Esophagus (tissue), 2 donors: ENCODE data around the gene PLCD3. TPM values are rescaled to one million over a fixed set of nuclear protein-coding genes. Genes with fewer than 3 reads are reported as not detected.
"Not testable (repeated sequence)": the region's sequence is repeated elsewhere in the genome, so short reads cannot be mapped to it uniquely, and the experiment has no call there.

Source experiments
- H3K27ac ChIP-seq, 2 donors: one replicate each; pipeline ENCODE4 v1.5.1; 2013; ENCODE audit warnings: low read depth in 2 of 2, mild to moderate bottlenecking in 2 of 2, inconsistent platforms in 1 of 2, low read length in 1 of 2, moderate library complexity in 1 of 2
- H3K27me3 ChIP-seq, 2 donors: one replicate each; pipeline ENCODE4 v1.6.1; 2013; ENCODE audit warnings: low read length in 2 of 2, control low read depth in 1 of 2, mild to moderate bottlenecking in 1 of 2; ENCODE audit not compliant: insufficient read depth in 2 of 2, control insufficient read depth in 1 of 2
- H3K36me3 ChIP-seq, 2 donors: one replicate each; pipeline ENCODE4 v1.6.1; 2013; ENCODE audit warnings: low read length in 1 of 2; ENCODE audit not compliant: control insufficient read depth in 2 of 2, insufficient read depth in 2 of 2
- H3K4me1 ChIP-seq, 2 donors: one replicate each; pipeline ENCODE4 v1.6.1; 2013; ENCODE audit warnings: low read length in 1 of 2; ENCODE audit not compliant: control insufficient read depth in 2 of 2, insufficient read depth in 2 of 2
- H3K4me3 ChIP-seq, 2 donors: one replicate each; pipeline ENCODE4 v1.5.1; 2013; ENCODE audit warnings: low read length in 2 of 2, mild to moderate bottlenecking in 2 of 2, low read depth in 1 of 2, moderate library complexity in 1 of 2
- H3K9me3 ChIP-seq, 2 donors: one replicate each; pipeline ENCODE4 v1.6.1; 2013; ENCODE audit warnings: mild to moderate bottlenecking in 2 of 2, low read depth in 1 of 2, low read length in 1 of 2, moderate library complexity in 1 of 2; ENCODE audit not compliant: control insufficient read depth in 2 of 2, insufficient read depth in 1 of 2
- WGBS, 2 donors: extraction: QIAGEN DNeasy Blood & Tissue Kit; methylation state at CpG; one replicate each; pipeline ENCODE4 v1.1.7; 2013; 5-methylcytosine and 5-hydroxymethylcytosine counted together
- polyA plus RNA-seq, 2 donors: library from polyadenylated mRNA; stranded (reverse); fragments of 200-250 nt; gene quantifications; one replicate each; pipeline ENCODE4 v1.2.3, GENCODE V29; 2013
- donor health status: healthy with polysubstance abuse.
- donor health status: Bipolar disorder and iron deficiency.

PLCD3 gene
- polyA plus RNA-seq, 2 donors: 34.2 to 47.3 TPM

GRCh38 chr17:45128989-45129388 is 3.3 kb downstream of the PLCD3 start:
- WGBS, 2 donors: 93 to 99% methylated on average over 2 of the region's 2 CpGs
- Histone ChIP-seq H3K4me3 (no peak overlapping the region), H3K9me3 (no peaks in the 10 kb centered on the region), H3K4me1 (peaks cover 15 to 46% of the 10 kb centered on the region in 2 donors), H3K27ac (peak overlapping the region; percentile 75 to 81), H3K27me3 (no peaks in the 10 kb centered on the region), H3K36me3 (no peaks in the 10 kb centered on the region)

DNA sequence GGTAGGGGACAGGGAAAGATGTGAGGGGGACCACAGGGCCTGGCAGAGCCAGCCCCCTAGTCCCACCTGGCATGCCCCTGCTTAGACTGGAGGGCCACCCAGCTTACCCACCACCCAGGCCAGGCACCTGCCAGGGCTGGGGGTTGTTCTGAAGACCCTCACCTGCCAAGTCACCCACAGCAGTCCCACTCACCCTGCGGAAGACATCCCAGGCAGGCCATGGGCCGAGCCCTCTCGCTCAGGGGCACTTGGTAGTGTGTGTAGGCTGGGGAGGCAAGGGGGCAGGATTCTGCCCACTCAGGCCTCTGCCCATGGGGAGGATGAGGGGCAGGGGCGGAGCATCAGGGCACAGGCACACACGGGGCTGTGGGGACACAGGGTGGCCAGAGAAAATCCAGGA is 4.0 kb downstream of the PLCD3 start:
- 67 to 70% methylated on average over 5 of the region's 5 CpGs for WGBS, 2 donors
- H3K9me3 ChIP-seq: no peaks in the 10 kb centered on the region
- no peak overlapping the region for H3K4me3 ChIP-seq
- peak overlapping the region; percentile 67 to 74 for H3K27ac ChIP-seq
- H3K36me3 ChIP-seq: no peaks in the 10 kb centered on the region
- no peaks in the 10 kb centered on the region for H3K27me3 ChIP-seq
- peaks cover 20 to 53% of the 10 kb centered on the region in 2 donors for H3K4me1 ChIP-seq

GRCh38 chr17:45127548-45128300 is 4.6 kb downstream of the PLCD3 start:
- 27 to 28% methylated on average over 20 of the region's 20 CpGs for WGBS, 2 donors
- Histone ChIP-seq H3K4me3 (no peak overlapping the region), H3K27ac (peak overlapping the region; percentile 67 to 74), H3K36me3 (no peaks in the 10 kb centered on the region), H3K27me3 (no peaks in the 10 kb centered on the region), H3K9me3 (no peaks in the 10 kb centered on the region), H3K4me1 (peaks cover 20 to 50% of the 10 kb centered on the region in 2 donors)

DNA sequence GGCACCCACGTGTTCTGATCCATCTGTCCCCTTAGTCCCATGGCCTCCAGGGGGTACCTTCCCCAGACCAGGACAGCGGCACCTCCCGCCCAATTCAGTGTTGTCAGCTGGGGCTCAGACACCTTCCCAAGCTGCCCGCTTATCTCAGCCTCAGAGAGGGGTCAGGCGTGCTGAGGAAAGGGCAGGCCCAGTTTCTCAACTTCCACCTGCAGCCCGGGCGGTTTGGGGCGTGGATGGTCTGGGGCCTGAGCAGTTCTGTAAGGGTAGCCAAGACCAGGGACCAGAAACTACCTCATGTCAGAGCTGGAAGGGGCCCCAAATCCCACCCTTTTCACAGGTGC is 5.1 kb downstream of the PLCD3 start:
- H3K4me3 ChIP-seq: no peak overlapping the region
- H3K36me3 ChIP-seq: no peaks in the 10 kb centered on the region
- H3K27me3 ChIP-seq: no peaks in the 10 kb centered on the region
- no peaks in the 10 kb centered on the region for H3K9me3 ChIP-seq
- peak overlapping the region; percentile 67 to 74 for H3K27ac ChIP-seq
- H3K4me1 ChIP-seq: peaks cover 20 to 53% of the 10 kb centered on the region in 2 donors
- WGBS, 2 donors: 61 to 65% methylated on average over 8 of the region's 8 CpGs

DNA sequence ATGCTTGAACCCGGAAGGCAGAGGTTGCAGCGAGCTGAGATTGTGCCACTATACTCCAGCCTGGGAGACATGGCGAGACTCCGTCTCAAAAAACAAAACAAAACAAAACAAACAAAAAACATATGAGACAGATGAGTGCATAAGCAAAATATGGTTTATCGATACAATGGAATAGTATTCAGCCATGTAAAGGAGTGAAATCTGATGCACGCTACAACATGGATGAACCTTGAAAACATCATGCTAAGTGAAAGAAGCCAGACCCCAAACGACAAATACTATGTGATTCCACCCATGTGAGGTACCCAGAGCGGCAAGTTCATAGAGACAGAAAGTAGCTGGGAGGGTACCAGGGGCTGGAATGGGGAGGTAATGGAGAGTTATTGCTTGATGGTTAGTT is 6.8 kb downstream of the PLCD3 start:
- H3K4me1 ChIP-seq: peaks cover 23 to 41% of the 10 kb centered on the region in 2 donors
- H3K27ac ChIP-seq: no peak overlapping the region

DNA sequence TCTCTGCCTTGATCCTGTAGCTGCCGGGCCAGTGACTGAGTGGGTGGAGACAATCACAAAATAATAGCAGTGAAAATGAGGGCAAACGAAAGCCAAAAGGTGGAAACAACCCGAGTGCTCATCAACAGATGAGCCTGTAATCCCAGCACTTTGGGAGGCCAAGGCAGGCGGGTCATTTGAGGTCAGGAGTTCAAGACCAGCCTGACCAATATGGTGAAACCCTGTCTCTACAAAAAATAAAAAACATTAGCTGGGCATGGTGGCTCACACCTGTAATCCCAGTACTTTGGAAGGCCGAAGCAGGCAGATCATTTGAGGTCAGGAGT is 7.6 kb downstream of the PLCD3 start:
- H3K27ac ChIP-seq: peak overlapping the region; percentile 76 to 88
- H3K4me1 ChIP-seq: peaks cover 23 to 35% of the 10 kb centered on the region in 2 donors
- H3K27me3 ChIP-seq, H3K9me3 ChIP-seq, H3K4me3 ChIP-seq: not testable (repeated sequence)
- peaks cover 3 to 12% of the 10 kb centered on the region in 2 donors for H3K36me3 ChIP-seq
- 45 to 57% methylated on average over 5 of the region's 5 CpGs for WGBS, 2 donors

More for the DNA sequence above, 6.8 kb downstream of the PLCD3 start:
- H3K36me3 ChIP-seq: peaks cover 0 to 5% of the 10 kb centered on the region in 2 donors
- no peaks in the 10 kb centered on the region for H3K9me3 ChIP-seq
- H3K27me3 ChIP-seq: no peaks in the 10 kb centered on the region
- 98% methylated on average over 8 of the region's 8 CpGs for WGBS, 2 donors
- H3K4me3 ChIP-seq: no peak overlapping the region

- no peak overlapping the region for H3K4me3 ChIP-seq
- H3K27ac ChIP-seq: peak overlapping the region; percentile 76 to 88
- WGBS, 2 donors: 46 to 67% methylated on average over 15 of the region's 15 CpGs
- H3K27me3 ChIP-seq: no peaks in the 10 kb centered on the region
- H3K4me1 ChIP-seq: peaks cover 23 to 32% of the 10 kb centered on the region in 2 donors
- no peaks in the 10 kb centered on the region for H3K9me3 ChIP-seq
- peaks cover 3 to 15% of the 10 kb centered on the region in 2 donors for H3K36me3 ChIP-seq
These were observed 8.2 kb downstream of the PLCD3 start for GRCh38 chr17:45123930-45124796.

DNA sequence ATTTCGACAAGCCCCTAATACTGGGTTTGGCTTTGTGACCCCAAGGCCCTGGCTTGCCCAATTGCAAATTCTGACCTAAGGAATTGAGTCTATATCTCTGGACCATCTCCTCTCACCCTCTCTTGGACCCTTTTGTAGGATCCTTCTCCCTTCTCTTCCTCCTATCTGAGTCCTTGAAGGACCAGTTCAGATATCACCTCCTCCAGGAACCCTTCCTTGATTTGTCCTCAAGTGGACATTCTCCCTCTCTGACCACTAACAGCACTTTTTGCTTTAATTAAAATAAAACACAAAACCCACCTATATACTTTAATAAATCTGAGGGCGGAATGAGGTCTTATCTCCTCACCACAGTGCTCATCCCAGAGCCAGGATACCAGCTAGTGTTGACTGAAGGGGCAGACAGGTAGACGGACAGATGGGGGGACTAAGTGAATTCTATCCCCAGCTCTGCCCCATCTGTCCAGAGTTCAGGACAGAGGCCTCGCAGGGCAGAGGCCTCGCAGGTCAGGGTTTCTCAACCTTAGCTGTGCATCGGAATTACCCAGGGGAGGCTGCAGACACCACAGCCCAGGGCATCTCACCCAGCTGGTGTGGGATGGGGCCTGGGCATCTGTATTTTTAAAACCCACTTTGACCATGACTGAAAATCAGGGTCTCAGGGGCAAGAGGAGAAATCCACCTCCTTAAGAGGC is 9.1 kb downstream of the PLCD3 start:
- H3K36me3 ChIP-seq: peaks cover 3 to 20% of the 10 kb centered on the region in 2 donors
- peaks cover 21 to 29% of the 10 kb centered on the region in 2 donors for H3K4me1 ChIP-seq
- H3K27me3 ChIP-seq: no peaks in the 10 kb centered on the region
- H3K27ac ChIP-seq: peak overlapping the region in 1 of 2 donors; percentile 45
- H3K4me3 ChIP-seq: no peak overlapping the region
- no peaks in the 10 kb centered on the region for H3K9me3 ChIP-seq
- 85 to 88% methylated on average over 6 of the region's 6 CpGs for WGBS, 2 donors

- Histone ChIP-seq H3K9me3 (no peaks in the 10 kb centered on the region), H3K27ac (no peak overlapping the region), H3K4me3 (no peak overlapping the region), H3K36me3 (peaks cover 3 to 30% of the 10 kb centered on the region in 2 donors), H3K4me1 (peaks cover 12 to 17% of the 10 kb centered on the region in 2 donors), H3K27me3 (no peaks in the 10 kb centered on the region)
- 59 to 71% methylated on average over 33 to 45 of the region's 45 CpGs for WGBS, 2 donors
These were observed 11.3 kb downstream of the PLCD3 start for GRCh38 chr17:45121055-45121454.
